Naive thymus-derived CD8-positive, alpha-beta T cell (primary cell): Measurements from ENCODE around the gene BTN2A1. TPM values are rescaled to one million over a fixed set of nuclear protein-coding genes. Genes with fewer than 3 reads are reported as not detected.

Experiments used
- ATAC-seq, 2 donors: fragments of 150-1000 bp; cut with Tn5 transposase in 1 of 2; sonication (Bioruptor Pico), chemical (Tn5 transposase) in 1 of 2; 1 replicate in 1 of 2; 2 replicates in 1 of 2; pipeline ENCODE4 v1.10.0; 2021; ENCODE audit warnings: mild to moderate bottlenecking in 2 of 2, moderate library complexity in 2 of 2
- POLR2A ChIA-PET: fragments of 350-600 bp; sonication (Branson Sonifier 250); formaldehyde crosslinking; loops from one replicate; lab custom pipeline; 2021; ENCODE audit warnings: antibody characterized with exemption; lab: Charles Lee
- DNase-seq, 10 donors: peaks; one replicate each; pipeline versions ENCODE4 v3.0.0 to v3.0.0-alpha.2; 2020 to 2022
- H3K27ac Mint-ChIP-seq, 10 donors: one replicate each; pipeline ENCODE4 v1.8.0; 2020 to 2022; ENCODE audit warnings: mild to moderate bottlenecking in 10 of 10, mixed read lengths in 10 of 10, moderate library complexity in 4 of 10, inconsistent platforms in 1 of 10
- H3K27me3 Mint-ChIP-seq, 5 donors: one replicate each; pipeline ENCODE4 v1.8.0; 2021 to 2022; ENCODE audit warnings: mixed read lengths in 5 of 5
- H3K36me3 Mint-ChIP-seq, 3 donors: one replicate each; pipeline ENCODE4 v1.8.0; 2020 to 2022; ENCODE audit warnings: mixed read lengths in 3 of 3, mild to moderate bottlenecking in 2 of 3, inconsistent platforms in 1 of 3
- H3K4me1 Mint-ChIP-seq, 4 donors: one replicate each; pipeline ENCODE4 v1.8.0; 2021 to 2022; ENCODE audit warnings: mixed read lengths in 4 of 4
- H3K4me3 Mint-ChIP-seq, 10 donors: one replicate each; pipeline ENCODE4 v1.8.0; 2020 to 2022; ENCODE audit warnings: mild to moderate bottlenecking in 10 of 10, mixed read lengths in 10 of 10, moderate library complexity in 6 of 10, inconsistent platforms in 1 of 10
- H3K9me3 Mint-ChIP-seq, 9 donors: one replicate each; pipeline ENCODE4 v1.8.0; 2020 to 2022; ENCODE audit warnings: mixed read lengths in 9 of 9, mild to moderate bottlenecking in 3 of 9, inconsistent platforms in 1 of 9, moderate library complexity in 1 of 9
- polyA plus RNA-seq, 3 donors: library from polyadenylated mRNA; unstranded; fragments of 300-500 nt; fragmentation: Illumina TruSeq; gene quantifications; one replicate each; pipeline ENCODE4 v1.2.3, GENCODE V29; 2021
- total RNA-seq, 8 experiments: library from RNA in 2 of 8; stranded (reverse) in 2 of 8; gene quantifications; one replicate each; pipeline ENCODE4 v1.2.3 and lab custom pipeline; 2021 to 2026

Gene BTN2A1
- total and polyA plus RNA-seq, 5 experiments from 2014 or later: 9.6 to 63.6 (median 13.7) TPM

DNA sequence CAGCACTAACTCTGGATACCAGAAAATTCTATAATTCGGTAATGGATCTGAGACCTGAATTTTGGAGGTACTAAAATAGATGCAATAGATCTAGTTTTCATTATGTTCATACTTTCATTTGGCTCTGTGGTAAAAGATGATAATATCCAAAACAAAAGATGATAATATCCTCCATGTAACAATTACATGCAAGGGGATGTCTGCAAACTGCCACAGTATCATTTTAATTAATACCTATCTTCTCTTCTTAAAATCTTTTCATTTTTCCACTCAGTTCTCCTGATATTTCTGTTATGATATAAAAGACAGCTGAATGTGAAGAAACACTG, 15.6 kb downstream of the BTN2A1 start:
- H3K4me1 Mint-ChIP-seq: peaks cover 26 to 76% (median 64%) of the 10 kb centered on the region in 4 donors

DNA sequence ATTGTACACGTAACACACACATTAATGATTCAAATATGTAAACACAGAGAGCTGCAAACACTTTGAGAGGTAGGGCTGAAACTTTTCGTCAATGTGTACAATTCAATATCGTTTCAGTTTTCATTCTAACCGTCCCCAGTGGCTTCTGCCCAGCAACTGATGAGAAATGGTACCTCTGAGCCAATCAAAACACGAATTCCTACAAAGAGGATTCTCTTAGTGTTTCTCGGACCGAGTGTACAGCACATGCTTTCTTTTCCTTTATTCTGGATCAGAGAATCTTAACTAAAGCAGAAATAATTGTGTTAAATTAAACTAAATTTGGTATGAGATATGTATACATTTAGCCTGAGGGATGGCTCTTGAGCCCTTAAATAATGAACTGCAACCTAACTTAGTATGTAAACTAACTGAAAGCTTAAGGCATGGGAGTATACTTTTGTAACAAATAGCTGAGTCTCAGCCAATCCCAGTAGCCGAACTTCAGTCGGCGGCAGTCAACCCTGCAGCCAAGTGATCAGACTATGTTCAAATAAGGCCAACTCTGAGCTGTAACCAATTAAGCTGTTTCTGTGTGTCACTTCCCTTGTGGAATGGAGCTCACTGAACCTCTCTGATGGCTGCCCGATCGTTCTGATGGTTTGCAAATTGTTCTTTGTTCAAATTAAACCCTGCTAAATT, 16.1 kb downstream of the BTN2A1 start:
- H3K4me3 Mint-ChIP-seq: peak overlapping the region; percentile 92 to 100 (median 98)
- H3K27me3 Mint-ChIP-seq: no peaks in the 10 kb centered on the region
- ATAC-seq (peak; percentile 95), DNase-seq (peak; percentile 48 to 96 (median 84))
- POLR2A ChIA-PET: interaction anchor here (0.6 to 3.8 kb wide), 47 partner anchors 9 to 1398 kb away, joined by 3 to 55 read pairs (median 4); partner anchors contain the start of genes BTN2A1, BTN2A2, BTN3A2 and BTN3A3
- peaks cover 3 to 27% (median 11%) of the 10 kb centered on the region in 3 donors for H3K36me3 Mint-ChIP-seq
- peaks cover 0 to 12% (median 4%) of the 10 kb centered on the region in 9 donors for H3K9me3 Mint-ChIP-seq
- peak overlapping the region; percentile 96 to 100 (median 99) for H3K27ac Mint-ChIP-seq
- H3K4me1 Mint-ChIP-seq: peaks cover 25 to 76% (median 64%) of the 10 kb centered on the region in 4 donors

More for the DNA sequence above, 15.6 kb downstream of the BTN2A1 start:
- H3K36me3 Mint-ChIP-seq: peaks cover 8 to 32% (median 16%) of the 10 kb centered on the region in 3 donors
- peaks cover 0 to 12% (median 4%) of the 10 kb centered on the region in 9 donors for H3K9me3 Mint-ChIP-seq
- POLR2A ChIA-PET: interaction anchor here (0.9 to 3.8 kb wide), 31 partner anchors 9 to 1399 kb away, joined by 3 to 55 read pairs (median 5); partner anchors contain the start of genes BTN2A1, BTN2A2, BTN3A2 and BTN3A3
- no peaks in the 10 kb centered on the region for H3K27me3 Mint-ChIP-seq
- H3K4me3 Mint-ChIP-seq: peak overlapping the region; percentile 92 to 100 (median 98)
- DNase-seq (no peak), ATAC-seq (peak in 1 of 2 donors; percentile 0)
- peak overlapping the region; percentile 96 to 100 (median 99) for H3K27ac Mint-ChIP-seq

DNA sequence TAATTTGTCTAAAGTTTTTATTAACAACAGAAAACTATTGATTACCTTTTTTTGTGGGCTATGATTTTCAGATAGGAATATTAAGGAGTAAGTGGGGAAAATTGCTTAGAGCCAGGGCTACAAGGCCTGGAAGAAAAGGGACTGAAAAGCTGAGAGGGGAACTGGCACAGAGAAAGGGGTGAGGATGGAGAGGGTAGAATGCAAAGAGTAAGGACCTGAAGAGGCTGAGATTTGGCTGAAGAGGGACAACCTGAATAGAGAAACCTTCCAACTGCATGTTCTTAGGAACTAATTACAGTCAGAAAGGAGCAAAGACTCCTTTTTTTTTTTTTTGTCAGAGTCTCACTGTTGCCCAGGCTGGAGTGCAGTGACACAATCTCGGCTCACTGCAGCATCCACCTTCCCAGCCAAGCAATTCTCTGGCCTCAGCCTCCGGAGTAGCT, 16.7 kb downstream of the BTN2A1 start:
- DNase-seq: no peak
- no peaks in the 10 kb centered on the region for H3K27me3 Mint-ChIP-seq
- peak overlapping the region; percentile 96 to 100 (median 99) for H3K27ac Mint-ChIP-seq
- peaks cover 24 to 78% (median 66%) of the 10 kb centered on the region in 4 donors for H3K4me1 Mint-ChIP-seq
- ATAC-seq: peak; percentile 7 to 19
- H3K4me3 Mint-ChIP-seq: peak overlapping the region; percentile 92 to 100 (median 98)
- POLR2A ChIA-PET: interaction anchor here (0.6 to 3.8 kb wide), 46 partner anchors 8 to 1398 kb away, joined by 3 to 55 read pairs (median 4); partner anchors contain the start of genes BTN2A1, BTN2A2, BTN3A2 and BTN3A3
- H3K9me3 Mint-ChIP-seq: peaks cover 0 to 12% (median 4%) of the 10 kb centered on the region in 9 donors
- H3K36me3 Mint-ChIP-seq: peaks cover 0 to 23% (median 8%) of the 10 kb centered on the region in 3 donors

DNA sequence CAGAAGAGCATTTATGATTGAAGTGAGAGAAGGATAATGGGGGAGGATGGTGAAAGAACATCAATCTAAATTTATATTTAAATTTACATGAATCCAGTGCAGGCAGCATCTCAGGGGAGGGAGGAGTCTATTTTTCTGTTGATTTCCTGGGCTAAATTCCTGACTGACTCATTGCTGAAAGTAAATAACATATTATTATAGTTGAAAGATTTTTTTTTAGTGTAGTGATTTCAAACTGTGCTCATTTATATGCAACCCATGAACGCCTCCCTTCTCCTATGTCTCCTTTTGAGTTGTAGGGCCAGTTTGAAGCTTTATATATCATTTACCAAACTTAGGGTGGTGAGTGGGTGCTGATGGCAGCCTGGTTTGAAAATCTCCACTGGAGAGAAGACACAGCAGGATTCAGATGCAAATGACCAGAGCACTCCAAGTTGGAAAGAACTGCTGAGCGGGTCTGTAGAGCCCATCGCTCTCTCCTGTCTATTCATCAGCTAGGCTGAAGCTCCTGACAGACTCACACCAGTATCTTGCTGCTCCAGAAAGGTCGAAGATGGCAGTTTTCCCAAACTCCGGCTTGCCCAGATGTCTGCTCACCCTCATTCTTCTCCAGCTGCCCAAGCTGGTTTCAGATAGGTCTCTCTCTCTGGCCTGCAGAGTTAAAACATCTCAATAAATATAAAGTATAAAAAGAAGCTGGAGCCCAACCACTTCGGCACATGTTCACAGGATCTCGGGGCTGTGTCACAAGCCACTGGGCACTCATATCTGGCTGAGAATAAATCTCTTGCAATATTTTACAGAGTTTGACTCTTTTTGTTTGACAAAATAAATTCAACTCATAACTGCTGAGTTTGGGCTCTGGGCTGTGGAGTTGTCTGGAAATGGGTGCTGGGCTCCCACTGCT, 18.3 kb downstream of the BTN2A1 start:
- DNase-seq: no peak
- no peaks in the 10 kb centered on the region for H3K27me3 Mint-ChIP-seq
- no peak for ATAC-seq
- H3K36me3 Mint-ChIP-seq: peaks cover 0 to 16% (median 8%) of the 10 kb centered on the region in 3 donors
- H3K4me3 Mint-ChIP-seq: peak overlapping the region in 8 of 10 donors; percentile 30 to 100 (median 48)
- peaks cover 0 to 10% (median 4%) of the 10 kb centered on the region in 9 donors for H3K9me3 Mint-ChIP-seq
- POLR2A ChIA-PET: interaction anchor here (0.7 to 3.8 kb wide), 10 partner anchors 30 to 278 kb away, joined by 3 to 55 read pairs (median 4); partner anchors contain the start of gene HMGN4
- H3K4me1 Mint-ChIP-seq: peaks cover 25 to 75% (median 66%) of the 10 kb centered on the region in 4 donors
- peak overlapping the region; percentile 87 to 100 (median 97) for H3K27ac Mint-ChIP-seq

DNA sequence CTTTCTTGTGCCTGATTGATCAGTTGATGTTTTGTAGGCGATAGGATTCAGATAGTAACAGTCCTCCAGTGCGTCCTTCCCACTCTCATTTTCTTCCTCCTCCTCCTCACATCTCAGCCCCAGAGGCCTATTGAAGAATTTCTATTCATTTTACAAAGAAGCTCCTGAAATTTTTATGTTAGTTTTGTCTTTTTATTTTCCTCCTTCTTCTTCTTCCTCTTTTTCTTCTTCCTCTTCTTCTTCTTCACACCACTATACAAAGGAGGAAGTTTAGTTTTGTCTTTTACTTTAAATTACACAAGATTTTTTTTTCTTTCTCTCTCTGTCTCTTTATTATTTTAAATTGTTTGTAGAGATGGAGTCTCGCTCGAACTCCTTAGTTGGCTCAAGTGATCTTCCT, 19.1 kb downstream of the BTN2A1 start:
- peak overlapping the region; percentile 87 to 100 (median 97) for H3K27ac Mint-ChIP-seq
- POLR2A ChIA-PET: interaction anchor here (1.0 to 1.6 kb wide), 3 partner anchors 43 to 93 kb away, joined by 3 to 5 read pairs (median 4); no protein-coding TSS in a partner anchor
- peaks cover 25 to 67% (median 61%) of the 10 kb centered on the region in 4 donors for H3K4me1 Mint-ChIP-seq
- H3K27me3 Mint-ChIP-seq: no peaks in the 10 kb centered on the region
- H3K36me3 Mint-ChIP-seq: peaks cover 0 to 9% (median under 1%) of the 10 kb centered on the region in 3 donors
- peak overlapping the region in 8 of 10 donors; percentile 20 to 57 (median 40) for H3K4me3 Mint-ChIP-seq
- no peak for ATAC-seq
- H3K9me3 Mint-ChIP-seq: peaks cover 0 to 2% (median 0%) of the 10 kb centered on the region in 9 donors
- DNase-seq: no peak

DNA sequence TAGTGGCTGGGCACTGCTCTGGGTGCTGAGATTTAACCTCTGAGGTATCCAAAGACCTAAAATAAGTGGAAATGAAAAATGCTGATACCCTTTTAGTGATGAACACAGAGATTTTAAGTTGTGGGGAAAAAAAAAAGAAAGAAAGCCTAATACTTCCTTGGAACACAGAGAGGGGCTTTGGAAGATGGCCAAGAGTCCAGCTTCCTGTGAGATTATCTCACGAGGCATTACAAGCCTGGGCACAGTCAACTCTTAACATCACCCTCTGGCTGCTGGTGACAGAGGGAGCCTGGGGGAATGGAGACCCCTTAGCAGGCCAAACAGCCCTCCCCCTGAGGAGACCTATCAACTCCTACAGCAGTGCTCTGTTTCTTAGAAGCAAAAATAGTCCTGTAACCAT, 19.7 kb downstream of the BTN2A1 start:
- POLR2A ChIA-PET: interaction anchor here (1.0 kb wide), 1 partner anchor 92 kb away, joined by 3 read pairs; no protein-coding TSS in a partner anchor
- DNase-seq (no peak), ATAC-seq (no peak)
- Mint-ChIP-seq H3K4me1 (peaks cover 25 to 66% (median 59%) of the 10 kb centered on the region in 4 donors), H3K36me3 (peaks cover 0 to 7% (median 0%) of the 10 kb centered on the region in 3 donors), H3K4me3 (peak overlapping the region in 3 of 10 donors; percentile 25 to 40 (median 36)), H3K9me3 (no peaks in the 10 kb centered on the region), H3K27ac (peak overlapping the region in 9 of 10 donors; percentile 87 to 100 (median 96)), H3K27me3 (no peaks in the 10 kb centered on the region)

DNA sequence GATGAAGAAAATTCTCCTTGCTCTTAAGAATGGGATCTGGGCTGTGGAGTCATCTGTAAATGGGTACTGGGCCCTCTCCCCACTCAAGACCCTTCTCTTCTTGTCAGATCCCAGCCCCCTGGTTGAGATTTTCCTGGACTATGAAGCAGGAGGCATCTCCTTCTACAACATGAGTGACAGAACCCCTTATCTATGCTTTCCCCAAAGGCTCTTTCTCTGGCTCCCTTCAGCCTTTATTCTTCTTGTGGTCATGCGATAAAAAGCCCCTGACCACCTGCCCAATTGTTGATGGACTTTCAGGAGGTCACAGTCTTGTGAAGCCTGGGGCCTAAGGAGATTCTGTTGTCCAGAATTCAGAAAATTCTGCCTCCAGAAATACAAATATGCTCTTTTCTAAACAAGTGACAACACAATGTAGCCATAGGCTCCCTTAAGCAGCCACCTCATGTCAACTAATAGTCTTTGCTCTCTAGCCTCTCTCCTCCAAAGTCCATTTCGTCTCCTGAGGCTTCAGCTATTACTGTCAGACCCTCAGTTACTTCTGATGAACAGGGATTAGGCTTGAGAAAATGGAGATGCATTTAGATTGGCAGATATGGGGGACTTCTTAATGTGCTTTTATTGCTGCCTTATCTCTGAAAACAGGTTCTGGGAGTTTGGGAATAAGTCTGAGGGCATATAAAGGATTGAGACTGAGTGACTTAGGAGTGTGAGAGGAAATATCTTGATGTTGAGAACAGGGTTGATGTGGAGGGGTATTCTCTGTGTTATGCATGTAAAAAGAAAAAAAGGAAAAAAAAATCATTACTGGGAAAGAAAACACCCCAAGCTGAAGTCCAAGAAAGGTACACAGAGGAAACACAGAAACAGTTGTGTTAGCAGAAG, 20.6 kb downstream of the BTN2A1 start:
- ATAC-seq: no peak
- POLR2A ChIA-PET: interaction anchor here (1.6 kb wide), 1 partner anchor 10 kb away, joined by 5 read pairs; no protein-coding TSS in a partner anchor
- no peaks in the 10 kb centered on the region for H3K9me3 Mint-ChIP-seq
- no peak overlapping the region for H3K4me3 Mint-ChIP-seq
- DNase-seq: no peak
- H3K27me3 Mint-ChIP-seq: no peaks in the 10 kb centered on the region
- H3K36me3 Mint-ChIP-seq: no peaks in the 10 kb centered on the region
- H3K27ac Mint-ChIP-seq: peak overlapping the region in 9 of 10 donors; percentile 0 to 98 (median 54)
- H3K4me1 Mint-ChIP-seq: peaks cover 22 to 57% (median 50%) of the 10 kb centered on the region in 4 donors

DNA sequence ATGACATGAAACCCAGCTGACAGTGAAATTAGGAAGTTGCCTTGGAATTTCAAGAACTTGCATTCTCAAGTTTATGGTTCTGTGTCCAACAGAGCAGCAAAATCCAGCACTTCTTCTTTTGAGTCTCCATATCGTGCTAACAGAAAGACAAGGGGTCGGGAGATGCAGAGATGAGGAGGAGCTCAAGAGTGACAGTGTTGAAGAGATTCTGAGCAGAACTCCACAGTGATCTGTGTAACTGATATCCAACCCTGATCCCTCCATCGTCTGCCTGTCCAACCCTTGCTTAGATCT, 21.2 kb downstream of the BTN2A1 start:
- ATAC-seq: no peak
- H3K27ac Mint-ChIP-seq: peak overlapping the region in 1 of 10 donors; percentile 98
- no peaks in the 10 kb centered on the region for H3K27me3 Mint-ChIP-seq
- POLR2A ChIA-PET: interaction anchor here (1.6 kb wide), 1 partner anchor 9 kb away, joined by 5 read pairs; no protein-coding TSS in a partner anchor
- H3K4me3 Mint-ChIP-seq: no peak overlapping the region
- no peaks in the 10 kb centered on the region for H3K9me3 Mint-ChIP-seq
- no peaks in the 10 kb centered on the region for H3K36me3 Mint-ChIP-seq
- no peak for DNase-seq
- H3K4me1 Mint-ChIP-seq: peaks cover 20 to 52% (median 46%) of the 10 kb centered on the region in 4 donors

DNA sequence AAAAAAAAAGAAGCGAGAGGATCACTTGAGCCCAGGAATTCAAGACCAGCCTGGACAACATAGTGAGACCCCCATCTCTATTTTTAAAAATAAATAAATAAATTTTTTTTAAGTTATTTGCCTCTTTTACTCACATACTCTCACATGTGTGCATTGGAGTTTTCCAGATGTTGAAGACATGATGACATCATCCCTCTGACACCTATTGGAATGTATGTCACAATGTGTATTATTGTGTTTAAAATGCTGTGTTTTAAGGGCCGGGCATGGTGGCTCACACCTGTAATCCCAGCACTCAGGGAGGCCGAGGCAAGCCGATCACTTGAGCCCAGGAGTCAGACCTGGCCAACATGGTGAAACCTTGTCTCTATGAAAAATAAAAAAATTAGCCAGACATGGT, 24.6 kb downstream of the BTN2A1 start:
- Mint-ChIP-seq H3K36me3 (peaks cover 0 to 3% (median 0%) of the 10 kb centered on the region in 3 donors), H3K4me3 (no peak overlapping the region), H3K9me3 (peaks cover 0 to 15% (median 2%) of the 10 kb centered on the region in 9 donors), H3K27me3 (no peaks in the 10 kb centered on the region), H3K4me1 (peaks cover 5 to 21% (median 18%) of the 10 kb centered on the region in 4 donors), H3K27ac (no peak overlapping the region)
- POLR2A ChIA-PET: interaction anchor here (0.7 kb wide), 1 partner anchor 8 kb away, joined by 3 read pairs; no protein-coding TSS in a partner anchor
- ATAC-seq: no peak
- DNase-seq: no peak

DNA sequence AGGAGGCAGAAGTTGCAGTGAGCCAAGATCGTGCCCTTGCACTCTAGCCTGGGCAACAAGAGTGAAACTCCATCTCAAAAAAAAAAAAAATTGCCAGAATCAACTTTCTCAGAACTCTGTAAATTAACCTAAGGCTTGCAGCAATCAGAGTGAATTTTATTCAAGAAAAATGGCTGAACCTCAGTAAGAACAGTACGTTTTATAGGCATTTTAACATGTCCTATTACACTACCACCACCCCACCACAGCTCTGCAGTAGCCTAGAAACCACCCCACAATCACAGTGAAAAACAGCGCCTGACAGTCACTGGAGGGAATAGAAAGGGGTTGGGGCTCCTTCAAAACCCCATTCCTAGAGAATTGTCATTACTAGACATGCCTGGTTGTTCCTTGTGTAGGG, 26.0 kb downstream of the BTN2A1 start:
- Mint-ChIP-seq H3K27ac (no peak overlapping the region), H3K4me1 (peaks cover 1 to 8% (median 4%) of the 10 kb centered on the region in 4 donors), H3K9me3 (peaks cover 0 to 23% (median 9%) of the 10 kb centered on the region in 9 donors), H3K36me3 (peaks cover 0 to 10% (median 7%) of the 10 kb centered on the region in 3 donors), H3K27me3 (no peaks in the 10 kb centered on the region), H3K4me3 (no peak overlapping the region)
- DNase-seq (no peak), ATAC-seq (no peak)
- POLR2A ChIA-PET: interaction anchor here (1.2 to 2.2 kb wide), 2 partner anchors 10 to 18 kb away, joined by 4 to 13 read pairs; no protein-coding TSS in a partner anchor

DNA sequence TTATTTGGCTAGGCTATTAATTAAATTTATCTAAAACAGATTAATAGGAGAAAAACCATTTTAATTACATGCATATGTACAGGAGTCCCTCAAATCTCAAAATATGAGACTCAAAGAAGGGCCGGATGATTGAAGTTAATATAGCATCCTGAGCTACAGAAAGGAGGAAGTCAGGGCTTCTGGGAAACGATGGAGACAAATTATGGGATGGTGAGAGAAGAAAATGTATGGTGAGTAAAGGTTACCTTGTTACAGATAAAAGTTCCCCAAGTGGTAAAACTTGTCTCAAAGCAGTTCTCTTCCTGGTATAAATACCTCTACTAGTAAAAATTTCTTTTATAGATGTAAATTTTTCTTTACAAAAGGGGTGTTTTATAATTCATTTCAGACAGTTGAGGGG, 26.4 kb downstream of the BTN2A1 start:
- POLR2A ChIA-PET: interaction anchor here (1.2 to 2.2 kb wide), 2 partner anchors 10 to 18 kb away, joined by 4 to 13 read pairs; no protein-coding TSS in a partner anchor
- H3K27ac Mint-ChIP-seq: peak overlapping the region in 1 of 10 donors; percentile 16
- ATAC-seq: no peak
- no peak for DNase-seq
- H3K4me1 Mint-ChIP-seq: peaks cover 0 to 5% (median 2%) of the 10 kb centered on the region in 4 donors
- no peaks in the 10 kb centered on the region for H3K27me3 Mint-ChIP-seq
- peaks cover 0 to 23% (median 9%) of the 10 kb centered on the region in 9 donors for H3K9me3 Mint-ChIP-seq
- H3K36me3 Mint-ChIP-seq: peaks cover 0 to 10% (median 7%) of the 10 kb centered on the region in 3 donors
- H3K4me3 Mint-ChIP-seq: no peak overlapping the region
